LNCaP clone FGC (cell line): Measurements from ENCODE around the gene NPAS3.

Experiments
- DNase-seq: peaks from one replicate; pipeline ENCODE4 v3.0.0-alpha.2; 2011; ENCODE audit warnings: low read depth
- H3K4me3 ChIP-seq: 2 replicates; pipeline ENCODE4 v1.5.1; 2011; ENCODE audit warnings: mild to moderate bottlenecking, low read depth, low read length, control low read depth
- CTCF ChIP-seq: IDR thresholded peaks from 2 replicates; pipeline ENCODE4 v1.5.1; 2012; ENCODE audit warnings: mild to moderate bottlenecking; ENCODE audit not compliant: control insufficient read depth, insufficient read depth; ENCODE audit errors: extremely low read depth

Gene NPAS3

DNA sequence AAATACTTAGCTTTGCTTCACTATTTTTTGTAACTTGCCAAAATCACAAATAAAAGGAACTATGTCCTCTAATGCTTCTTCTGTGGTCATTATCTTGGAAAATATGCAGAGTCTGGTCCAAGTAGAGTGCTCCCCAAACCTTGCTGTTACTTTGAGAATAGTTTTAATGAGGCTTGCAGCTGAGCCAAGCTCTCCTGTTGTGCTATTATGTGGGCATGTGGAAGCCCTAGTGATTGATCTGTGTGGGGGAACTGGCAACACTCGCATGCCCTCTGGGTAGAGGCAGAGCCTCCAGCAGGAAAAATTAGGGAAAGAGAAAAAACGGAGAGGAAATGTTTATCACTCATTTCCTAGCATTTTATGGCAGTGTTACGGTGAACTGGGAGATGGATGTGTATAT, 539.1 kb downstream of the NPAS3 start:
- no peak for DNase-seq

DNA sequence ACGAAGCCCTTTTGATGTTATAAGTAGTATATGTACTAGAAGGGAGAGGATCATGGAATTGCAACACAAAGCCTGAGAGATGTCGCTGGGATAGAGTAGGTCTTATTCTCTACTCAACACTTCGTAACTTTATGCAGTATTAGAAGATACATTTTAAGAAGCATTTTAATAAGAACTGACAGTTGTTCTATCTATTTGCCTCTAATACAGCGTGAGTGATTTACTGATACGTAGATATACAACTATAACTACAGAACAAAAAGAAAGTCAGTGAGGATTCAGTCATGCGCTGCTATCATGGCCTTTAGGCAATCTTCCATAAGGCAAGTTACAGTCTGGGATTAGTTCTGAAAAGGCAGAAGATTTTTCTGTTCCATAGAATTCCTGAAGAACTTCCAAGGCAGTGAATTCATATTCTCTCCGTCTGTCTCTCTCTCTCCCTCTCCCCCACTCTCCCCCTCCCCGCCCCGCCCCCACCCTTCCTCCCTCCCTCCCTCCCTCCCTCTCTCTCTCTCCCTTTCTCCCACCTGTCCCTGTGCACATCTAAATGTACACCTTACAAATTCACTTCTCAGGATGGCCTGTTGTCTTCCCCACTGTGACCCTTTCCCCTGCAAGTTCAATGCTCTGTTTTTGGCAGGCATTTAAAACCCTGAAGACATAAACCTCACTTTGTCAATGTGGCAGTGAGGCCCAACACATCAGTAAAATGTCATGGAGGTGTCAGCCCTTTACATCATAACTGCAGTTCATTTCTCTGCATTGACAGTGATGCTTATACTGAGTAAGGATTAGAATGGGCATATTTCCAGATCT, 541.6 kb downstream of the NPAS3 start:
- DNase-seq = no peak
- no peak for TF ChIP-seq CTCF
- no peak overlapping the region for H3K4me3 ChIP-seq

More for the DNA sequence above, 539.1 kb downstream of the NPAS3 start:
- no peak overlapping the region for H3K4me3 ChIP-seq
- TF ChIP-seq CTCF = no peak

DNA sequence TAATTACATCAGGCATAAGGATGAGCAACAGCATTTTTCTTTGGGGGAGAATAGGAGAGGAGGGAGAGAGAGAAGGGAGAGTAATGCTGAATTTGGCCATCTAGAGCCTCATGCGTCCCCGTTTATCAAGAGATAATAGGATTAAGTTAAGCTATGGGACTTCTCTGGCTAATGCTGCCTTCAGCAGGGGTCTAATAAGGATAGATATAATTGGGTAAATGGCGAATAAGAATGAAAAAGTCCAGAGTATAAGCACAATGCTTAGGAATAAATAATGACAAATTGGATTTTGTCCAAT, 542.2 kb downstream of the NPAS3 start:
- TF ChIP-seq CTCF = no peak
- H3K4me3 ChIP-seq = no peak overlapping the region
- no peak for DNase-seq

DNA sequence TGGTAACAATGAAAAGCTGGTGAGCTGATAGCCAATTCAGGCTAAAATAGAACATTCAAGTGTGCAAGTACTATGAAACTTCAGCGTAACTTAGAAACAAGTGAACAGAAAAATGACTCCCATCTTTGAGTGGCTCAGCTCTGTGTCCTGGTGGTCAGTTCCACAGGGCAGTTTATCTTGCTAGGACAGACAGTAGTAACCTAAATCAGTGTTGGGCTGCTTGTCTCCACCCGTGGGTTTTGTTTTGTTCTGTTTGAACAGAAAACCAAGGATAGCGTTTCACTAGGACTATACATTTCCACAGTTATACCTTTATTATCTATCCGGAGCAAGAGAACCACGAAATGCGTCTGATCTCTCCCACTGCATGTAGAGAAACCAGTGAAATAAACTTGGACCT, 544.4 kb downstream of the NPAS3 start:
- no peak overlapping the region for H3K4me3 ChIP-seq
- no peak for TF ChIP-seq CTCF
- DNase-seq = no peak

DNA sequence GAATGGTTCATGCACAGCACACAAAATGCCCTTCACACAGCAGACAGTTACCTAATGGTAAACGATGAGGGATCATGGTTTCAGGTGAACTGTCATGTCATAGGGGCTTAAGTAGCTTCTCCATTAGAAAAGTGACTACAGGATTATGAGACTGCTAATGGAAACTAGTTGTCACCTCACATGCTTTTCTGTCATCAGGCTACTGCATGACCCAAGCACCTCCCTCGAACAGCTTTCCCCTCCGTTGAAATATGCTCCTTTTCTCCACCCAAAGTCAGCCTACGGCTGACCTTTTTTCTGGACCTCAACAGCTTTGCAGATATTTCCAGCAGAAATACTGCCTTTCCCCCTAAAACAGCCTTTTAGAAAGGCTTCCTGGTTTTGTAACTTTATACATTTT, 544.9 kb downstream of the NPAS3 start:
- no peak for DNase-seq
- TF ChIP-seq CTCF = no peak
- no peak overlapping the region for H3K4me3 ChIP-seq

GRCh38 chr14:33484264-33484663, 545.6 kb downstream of the NPAS3 start:
- no peak for TF ChIP-seq CTCF
- no peak for DNase-seq
- H3K4me3 ChIP-seq = no peak overlapping the region

DNA sequence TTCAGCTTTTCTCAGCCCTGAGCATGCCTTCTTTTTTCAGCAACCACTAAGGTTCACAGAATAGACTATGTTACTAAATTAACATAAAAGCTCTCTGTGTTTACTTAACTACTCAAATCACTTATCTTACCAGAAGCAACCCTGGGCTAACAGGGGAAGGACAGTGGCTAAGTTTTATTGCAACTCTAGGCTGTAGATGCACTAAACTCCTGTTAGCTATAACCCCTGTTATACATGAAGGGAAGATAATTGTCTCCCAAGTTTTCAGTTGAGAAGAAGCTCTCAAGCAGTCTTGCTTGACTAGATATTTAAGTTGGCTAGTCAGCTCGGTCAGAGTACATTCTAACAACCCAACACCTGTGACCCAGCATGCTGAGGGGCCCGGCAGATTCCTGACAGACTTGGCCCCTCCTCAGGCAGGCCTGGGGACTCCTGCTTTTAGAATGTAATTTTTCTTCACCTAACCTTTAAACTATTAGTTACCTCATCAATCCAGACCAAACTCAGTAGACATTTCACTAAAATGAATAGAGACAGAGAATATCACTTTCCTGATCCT, 547.7 kb downstream of the NPAS3 start:
- TF ChIP-seq CTCF = no peak
- H3K4me3 ChIP-seq = no peak overlapping the region
- DNase-seq = no peak
